Subcutaneous adipose tissue (tissue), 4 donors: Measurements from ENCODE around the gene CPHXL. TPM values are rescaled to one million over a fixed set of nuclear protein-coding genes. Genes with fewer than 3 reads are reported as not detected.

Experiments used
- total RNA-seq, 4 donors: library from RNA; depleted of rRNA; stranded (reverse); fragments of >200 nt; gene quantifications; one replicate each; pipeline ENCODE4 v1.1.0, GENCODE V29; 2016
- TF ChIP-seq, protein P1 (sequence below): fragments of 450-650 bp; IDR thresholded peaks from one replicate; pipeline ENCODE4 v1.5.1; 2016; ENCODE audit warnings: low read depth, mild to moderate bottlenecking, control low read depth, antibody characterized with exemption, moderate library complexity

Gene CPHXL
- not detected for total RNA-seq

- TF ChIP-seq, protein P1, sequence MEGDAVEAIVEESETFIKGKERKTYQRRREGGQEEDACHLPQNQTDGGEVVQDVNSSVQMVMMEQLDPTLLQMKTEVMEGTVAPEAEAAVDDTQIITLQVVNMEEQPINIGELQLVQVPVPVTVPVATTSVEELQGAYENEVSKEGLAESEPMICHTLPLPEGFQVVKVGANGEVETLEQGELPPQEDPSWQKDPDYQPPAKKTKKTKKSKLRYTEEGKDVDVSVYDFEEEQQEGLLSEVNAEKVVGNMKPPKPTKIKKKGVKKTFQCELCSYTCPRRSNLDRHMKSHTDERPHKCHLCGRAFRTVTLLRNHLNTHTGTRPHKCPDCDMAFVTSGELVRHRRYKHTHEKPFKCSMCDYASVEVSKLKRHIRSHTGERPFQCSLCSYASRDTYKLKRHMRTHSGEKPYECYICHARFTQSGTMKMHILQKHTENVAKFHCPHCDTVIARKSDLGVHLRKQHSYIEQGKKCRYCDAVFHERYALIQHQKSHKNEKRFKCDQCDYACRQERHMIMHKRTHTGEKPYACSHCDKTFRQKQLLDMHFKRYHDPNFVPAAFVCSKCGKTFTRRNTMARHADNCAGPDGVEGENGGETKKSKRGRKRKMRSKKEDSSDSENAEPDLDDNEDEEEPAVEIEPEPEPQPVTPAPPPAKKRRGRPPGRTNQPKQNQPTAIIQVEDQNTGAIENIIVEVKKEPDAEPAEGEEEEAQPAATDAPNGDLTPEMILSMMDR: no peak
Observed at GRCh38 chr16:75726390-75726789, at the start of gene CPHXL. Gene CPHXL (minus strand): TSS chr16:75726490. CDS start chr16:75726442, 48 bp downstream.

DNA sequence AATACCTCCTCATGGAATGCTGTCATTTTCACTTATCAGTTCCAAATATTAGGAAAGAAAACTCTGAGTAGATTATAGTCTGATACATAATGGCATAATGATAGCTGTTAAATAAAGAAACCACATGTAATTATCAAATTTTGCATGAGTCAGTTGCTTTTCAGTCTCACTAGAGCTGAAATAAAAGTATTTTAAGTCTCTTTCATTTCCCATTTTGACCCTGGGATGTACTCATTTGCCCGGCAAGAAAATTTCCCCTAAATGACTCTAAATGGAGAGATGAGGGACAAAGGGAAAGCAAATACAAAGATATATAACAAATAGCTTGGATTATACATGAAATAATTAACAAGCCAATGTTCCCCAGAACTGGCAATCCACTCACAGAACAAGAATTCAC is 47.9 kb upstream of the CPHXL start:
- TF ChIP-seq, protein P1: no peak

- TF ChIP-seq, protein P1: no peak
Observed at GRCh38 chr16:75770051-75770450, 43.8 kb upstream of the CPHXL start.

DNA sequence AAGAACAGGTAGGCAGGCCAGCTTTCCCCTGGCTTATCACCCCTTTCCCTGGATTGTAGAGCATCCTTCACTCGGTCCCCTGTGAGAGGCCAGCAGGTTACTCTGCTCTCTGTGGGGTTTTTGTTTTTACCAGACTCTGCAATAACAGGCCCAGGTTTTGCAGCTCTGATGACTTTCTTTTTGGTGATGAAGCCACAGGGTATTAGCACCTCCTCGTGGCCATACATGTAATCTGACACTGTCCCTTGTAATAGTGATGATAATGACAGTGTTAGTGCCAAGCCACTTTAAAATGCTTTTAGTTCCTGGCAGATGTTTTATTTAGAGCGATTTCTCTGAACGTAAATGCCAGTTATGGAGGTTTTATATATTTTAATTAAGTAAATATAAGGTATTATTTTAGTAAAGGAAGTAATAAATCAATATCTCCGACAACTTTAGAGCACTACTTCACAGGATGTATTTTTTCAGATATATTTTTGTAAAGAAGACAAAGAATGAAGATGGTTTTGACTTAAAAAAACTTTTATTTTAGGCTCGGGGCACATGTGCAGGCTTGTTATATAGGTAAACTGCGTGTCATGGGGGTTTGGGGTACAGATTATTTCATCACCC is 38.0 kb upstream of the CPHXL start:
- TF ChIP-seq, protein P1: no peak

- TF ChIP-seq, protein P1: no peak
Observed at GRCh38 chr16:75763204-75763603, 36.9 kb upstream of the CPHXL start.

DNA sequence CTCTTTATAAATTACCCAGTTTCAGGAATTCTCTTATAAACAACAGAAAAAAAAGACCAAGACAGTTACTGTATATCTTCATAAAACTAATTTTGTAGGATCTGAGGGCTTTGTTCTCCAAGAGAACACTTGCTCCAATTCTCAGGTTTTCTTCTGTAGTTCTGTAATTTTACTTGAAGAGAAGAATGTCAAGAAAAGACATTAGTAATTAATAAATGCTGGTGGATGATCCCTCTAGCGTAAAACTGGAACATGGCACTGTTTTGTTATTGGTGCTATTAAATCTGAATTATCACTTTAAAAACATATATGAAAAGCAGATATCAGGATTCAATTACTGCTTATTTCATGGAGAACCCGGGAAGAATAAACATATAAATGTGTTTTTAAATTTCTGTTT is 36.5 kb upstream of the CPHXL start:
- TF ChIP-seq, protein P1: no peak

DNA sequence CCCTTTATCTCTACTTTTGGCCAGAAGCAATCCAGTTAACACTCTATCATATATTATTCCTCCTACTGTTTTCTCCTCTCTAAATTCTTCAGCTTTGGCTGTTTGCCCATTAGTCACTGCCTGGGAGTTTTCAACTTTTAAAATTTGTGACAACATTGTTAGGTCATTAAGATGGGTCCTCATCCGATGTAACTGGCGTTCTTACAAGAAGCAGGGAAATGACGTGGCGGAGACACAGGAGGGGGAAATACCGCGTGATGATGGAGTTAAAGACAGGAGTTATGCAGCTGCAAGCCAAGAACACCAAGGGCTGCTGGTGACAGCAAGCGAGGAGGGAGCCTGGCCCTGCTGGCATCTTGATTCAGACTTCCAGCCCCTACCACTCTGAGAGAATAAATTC is 34.8 kb upstream of the CPHXL start:
- TF ChIP-seq, protein P1: no peak
